H1 (cell line): Measurements from ENCODE around the gene SIRT6.
A peak's percentile ranks its signal among the peaks of the same experiment; 100 is the strongest.

ENCODE experiments used
- EP300 ChIP-seq, 2 experiments: IDR thresholded peaks; 1 replicate in 1 of 2; 2 replicates in 1 of 2; pipeline ENCODE4 v1.6.1; 2011 to 2012; ENCODE audit warnings: low read depth in 2 of 2, low read length in 2 of 2, mild to moderate bottlenecking in 2 of 2, borderline replicate concordance in 1 of 2, inconsistent platforms in 1 of 2, moderate library complexity in 1 of 2
- EZH2 ChIP-seq: fragments of 200-600 bp; sonication (generic); IDR thresholded peaks from 2 replicates; pipeline ENCODE4 v1.7.1; 2012; ENCODE audit warnings: low read depth, mild to moderate bottlenecking, moderate library complexity, low read length, inconsistent platforms; ENCODE audit not compliant: severe bottlenecking
- GTF2F1 ChIP-seq: IDR thresholded peaks from 2 replicates; pipeline ENCODE4 v1.6.1; 2012; ENCODE audit warnings: low read depth, low read length, improper control_type of control experiment, borderline replicate concordance
- JUN ChIP-seq: IDR thresholded peaks from 2 replicates; pipeline ENCODE4 v1.6.1; 2011; ENCODE audit warnings: low read depth, mild to moderate bottlenecking, improper control_type of control experiment, low read length
- JUND ChIP-seq: IDR thresholded peaks from 2 replicates; pipeline ENCODE4 v1.6.1; 2011; ENCODE audit warnings: mild to moderate bottlenecking, improper control_type of control experiment, low read length
- KDM5A ChIP-seq: fragments of 200-600 bp; IDR thresholded peaks from 2 replicates; pipeline ENCODE4 v1.7.1; 2012; ENCODE audit warnings: mild to moderate bottlenecking, low read length, inconsistent platforms, mixed read lengths
- POLR2A ChIP-seq, 2 experiments: IDR thresholded peaks; 1 replicate in 1 of 2; 2 replicates in 1 of 2; pipeline ENCODE4 v1.6.1; 2011; ENCODE audit warnings: low read depth in 2 of 2, low read length in 2 of 2, mild to moderate bottlenecking in 2 of 2; ENCODE audit errors: control extremely low read depth in 1 of 2
- POLR2AphosphoS5 ChIP-seq: IDR thresholded peaks from 2 replicates; pipeline ENCODE4 v1.6.1; 2011; ENCODE audit warnings: low read depth, low read length
- RXRA ChIP-seq: IDR thresholded peaks from 2 replicates; pipeline ENCODE4 v1.6.1; 2011; ENCODE audit warnings: low read depth, mild to moderate bottlenecking, low read length, moderate library complexity; ENCODE audit not compliant: insufficient read depth
- SAP30 ChIP-seq: fragments of 300-600 bp; sonication (generic); IDR thresholded peaks from 2 replicates; pipeline ENCODE4 v1.7.1; 2012; ENCODE audit warnings: low read length, moderate library complexity, mild to moderate bottlenecking, inconsistent platforms; ENCODE audit not compliant: insufficient read depth, insufficient replicate concordance
- TF ChIP-seq, protein P1 (sequence below), 3 experiments: IDR thresholded peaks; 1 replicate in 2 of 3; 2 replicates in 1 of 3; pipeline versions ENCODE4 v1.5.1 to v1.6.1; 2011; ENCODE audit warnings: low read length in 3 of 3, mild to moderate bottlenecking in 3 of 3, inconsistent platforms in 2 of 3, low read depth in 1 of 3, moderate library complexity in 1 of 3; ENCODE audit not compliant: insufficient read depth in 1 of 3; ENCODE audit errors: control extremely low read depth in 1 of 3

DNA sequence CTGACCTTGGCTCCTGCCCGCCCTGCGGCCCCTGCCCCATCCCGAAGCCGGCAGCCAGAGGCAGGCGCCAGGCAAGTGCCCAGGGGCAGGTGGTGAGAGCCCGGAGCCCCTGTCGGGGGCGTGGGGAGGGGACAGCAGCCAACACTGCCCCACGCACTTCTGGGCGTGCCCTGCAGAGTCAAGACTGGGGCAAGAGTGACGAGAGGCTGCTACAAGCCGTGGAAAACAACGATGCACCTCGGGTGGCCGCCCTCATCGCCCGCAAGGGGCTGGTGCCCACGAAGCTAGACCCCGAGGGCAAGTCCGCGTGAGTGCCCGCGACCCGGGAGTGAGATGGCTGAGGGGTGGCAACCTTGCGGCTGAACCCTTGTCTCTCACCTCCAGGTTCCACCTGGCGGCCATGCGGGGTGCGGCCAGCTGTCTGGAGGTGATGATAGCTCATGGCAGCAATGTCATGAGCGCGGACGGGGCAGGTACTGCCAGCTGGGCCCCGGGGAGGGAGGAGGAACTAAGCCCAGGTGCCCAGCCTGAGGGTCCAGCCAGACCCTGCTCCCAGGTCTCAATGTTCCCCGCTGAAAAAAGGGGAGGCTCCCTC, 17.4 kb upstream of the SIRT6 start:
- TF ChIP-seq, protein P1, sequence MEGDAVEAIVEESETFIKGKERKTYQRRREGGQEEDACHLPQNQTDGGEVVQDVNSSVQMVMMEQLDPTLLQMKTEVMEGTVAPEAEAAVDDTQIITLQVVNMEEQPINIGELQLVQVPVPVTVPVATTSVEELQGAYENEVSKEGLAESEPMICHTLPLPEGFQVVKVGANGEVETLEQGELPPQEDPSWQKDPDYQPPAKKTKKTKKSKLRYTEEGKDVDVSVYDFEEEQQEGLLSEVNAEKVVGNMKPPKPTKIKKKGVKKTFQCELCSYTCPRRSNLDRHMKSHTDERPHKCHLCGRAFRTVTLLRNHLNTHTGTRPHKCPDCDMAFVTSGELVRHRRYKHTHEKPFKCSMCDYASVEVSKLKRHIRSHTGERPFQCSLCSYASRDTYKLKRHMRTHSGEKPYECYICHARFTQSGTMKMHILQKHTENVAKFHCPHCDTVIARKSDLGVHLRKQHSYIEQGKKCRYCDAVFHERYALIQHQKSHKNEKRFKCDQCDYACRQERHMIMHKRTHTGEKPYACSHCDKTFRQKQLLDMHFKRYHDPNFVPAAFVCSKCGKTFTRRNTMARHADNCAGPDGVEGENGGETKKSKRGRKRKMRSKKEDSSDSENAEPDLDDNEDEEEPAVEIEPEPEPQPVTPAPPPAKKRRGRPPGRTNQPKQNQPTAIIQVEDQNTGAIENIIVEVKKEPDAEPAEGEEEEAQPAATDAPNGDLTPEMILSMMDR (IDR thresholded peaks at IDR 0.05; ENCODE audit: control extremely low read depth in 1 of 3, insufficient read depth in 1 of 3, low read depth in 1 of 3, low read length in 3 of 3), result peak; percentile 45 to 60 (median 56)
- TF ChIP-seq JUND (no peak), POLR2A (IDR thresholded peaks at IDR 0.05; ENCODE audit: control extremely low read depth in 1 of 2, low read depth in 2 of 2, low read length in 2 of 2) (no peak), EZH2 (no peak), SAP30 (no peak), POLR2AphosphoS5 (no peak), RXRA (no peak), KDM5A (no peak), JUN (no peak), GTF2F1 (no peak), EP300 (IDR thresholded peaks at IDR 0.05; ENCODE audit: borderline replicate concordance in 1 of 2, low read depth in 2 of 2, low read length in 2 of 2) (no peak)
